Mesothelial cell of epicardium (in vitro differentiated cells): ENCODE measurements around the gene PRKCA. TPM values are rescaled to one million over a fixed set of nuclear protein-coding genes. Genes with fewer than 3 reads are reported as not detected.

ENCODE experiments used
- DNase-seq, 2 experiments: peaks; one replicate each; pipeline ENCODE4 v3.0.0; 2021; ENCODE audit warnings: low spot score in 2 of 2; ENCODE audit not compliant: unreplicated experiment in 2 of 2
- H3K27ac Mint-ChIP-seq: 2 replicates; pipeline ENCODE4 v1.8.0; 2021; ENCODE audit warnings: mixed read lengths
- H3K27me3 Mint-ChIP-seq: 2 replicates; pipeline ENCODE4 v1.8.0; 2021; ENCODE audit warnings: low read depth, mixed read lengths
- H3K36me3 Mint-ChIP-seq: 2 replicates; pipeline ENCODE4 v1.8.0; 2021; ENCODE audit warnings: mixed read lengths
- H3K4me1 Mint-ChIP-seq: 2 replicates; pipeline ENCODE4 v1.8.0; 2021; ENCODE audit warnings: mixed read lengths
- H3K4me3 Mint-ChIP-seq: 2 replicates; pipeline ENCODE4 v1.8.0; 2021; ENCODE audit warnings: mild to moderate bottlenecking, moderate library complexity, mixed read lengths
- H3K9me3 Mint-ChIP-seq: 2 replicates; pipeline ENCODE4 v1.8.0; 2021; ENCODE audit warnings: mixed read lengths
- CTCF ChIP-seq: fragments of 200-600 bp; sonication (generic); IDR thresholded peaks from one replicate; pipeline ENCODE4 v1.5.0; 2021; ENCODE audit warnings: antibody characterized with exemption; ENCODE audit not compliant: unreplicated experiment
- total RNA-seq: library from RNA; stranded (reverse); gene quantifications from 3 replicates; pipeline ENCODE4 v1.2.1, GENCODE V29; 2021

Gene PRKCA
- total RNA-seq, 1 donor from 2014 or later: 15.2 TPM

DNA sequence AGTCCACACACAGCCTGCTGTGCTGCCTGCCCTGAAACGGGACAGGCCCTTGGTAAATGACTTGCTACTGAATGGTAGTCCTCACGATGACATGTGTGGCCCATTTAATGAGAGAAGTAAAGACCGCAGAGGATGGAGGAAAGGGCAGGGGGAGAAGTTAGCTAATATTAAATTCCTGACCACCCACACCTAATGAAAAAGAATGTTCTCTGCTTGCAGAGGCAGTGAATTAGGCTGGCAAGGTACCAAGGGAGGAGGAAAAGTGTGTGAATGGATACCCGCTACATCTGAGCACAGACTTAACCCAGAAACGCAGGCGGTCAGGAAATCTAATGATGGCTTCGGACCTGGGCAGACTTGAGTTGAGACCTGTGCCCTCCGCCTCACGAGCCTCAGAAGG is 141.2 kb downstream of the PRKCA start:
- H3K36me3 Mint-ChIP-seq: no peaks in the 10 kb centered on the region
- H3K9me3 Mint-ChIP-seq: no peaks in the 10 kb centered on the region
- DNase-seq: no peak
- H3K4me3 Mint-ChIP-seq: no peak overlapping the region
- no peaks in the 10 kb centered on the region for H3K4me1 Mint-ChIP-seq
- TF ChIP-seq CTCF: no peak
- no peak overlapping the region for H3K27ac Mint-ChIP-seq
- H3K27me3 Mint-ChIP-seq: no peaks in the 10 kb centered on the region

- Mint-ChIP-seq H3K36me3 (no peaks in the 10 kb centered on the region), H3K27ac (no peak overlapping the region), H3K4me1 (no peaks in the 10 kb centered on the region), H3K4me3 (no peak overlapping the region), H3K9me3 (no peaks in the 10 kb centered on the region), H3K27me3 (no peaks in the 10 kb centered on the region)
- no peak for TF ChIP-seq CTCF
- no peak for DNase-seq
These were observed 141.6 kb downstream of the PRKCA start for GRCh38 chr17:66444031-66444430.

DNA sequence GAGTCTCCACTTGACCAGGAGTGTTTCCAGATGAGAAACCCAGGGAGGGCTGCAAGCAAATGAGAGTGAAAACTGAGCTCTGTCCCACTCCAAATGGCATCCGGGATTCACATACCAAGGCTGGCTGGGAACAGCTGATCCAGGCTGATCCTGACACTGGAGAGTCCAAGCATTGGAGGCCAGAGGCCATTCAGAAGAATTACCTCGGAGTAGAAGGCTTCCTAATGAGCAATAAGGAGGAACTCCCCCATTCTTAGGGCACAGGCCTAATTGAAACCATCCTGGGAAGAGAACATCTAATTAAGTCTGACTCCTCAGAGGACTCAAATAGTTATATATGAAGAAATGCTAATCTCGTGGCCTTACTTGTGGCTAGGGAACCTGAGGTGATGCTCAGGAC is 142.8 kb downstream of the PRKCA start:
- H3K27me3 Mint-ChIP-seq: no peaks in the 10 kb centered on the region
- no peaks in the 10 kb centered on the region for H3K4me1 Mint-ChIP-seq
- DNase-seq: no peak
- no peak overlapping the region for H3K4me3 Mint-ChIP-seq
- no peak for TF ChIP-seq CTCF
- no peak overlapping the region for H3K27ac Mint-ChIP-seq
- H3K9me3 Mint-ChIP-seq: no peaks in the 10 kb centered on the region
- H3K36me3 Mint-ChIP-seq: no peaks in the 10 kb centered on the region

- no peak for TF ChIP-seq CTCF
- Mint-ChIP-seq H3K27me3 (no peaks in the 10 kb centered on the region), H3K36me3 (no peaks in the 10 kb centered on the region), H3K27ac (no peak overlapping the region), H3K4me1 (peaks cover 4% of the 10 kb centered on the region), H3K4me3 (no peak overlapping the region), H3K9me3 (no peaks in the 10 kb centered on the region)
- no peak for DNase-seq
These were observed 144.0 kb downstream of the PRKCA start for GRCh38 chr17:66446419-66446818.

- no peak for DNase-seq
- TF ChIP-seq CTCF: no peak
- no peak overlapping the region for H3K27ac Mint-ChIP-seq
- H3K4me1 Mint-ChIP-seq: peaks cover 11% of the 10 kb centered on the region
- H3K27me3 Mint-ChIP-seq: no peaks in the 10 kb centered on the region
- H3K4me3 Mint-ChIP-seq: no peak overlapping the region
- H3K36me3 Mint-ChIP-seq: no peaks in the 10 kb centered on the region
- no peaks in the 10 kb centered on the region for H3K9me3 Mint-ChIP-seq
These were observed 144.7 kb downstream of the PRKCA start for GRCh38 chr17:66447159-66447558.

GRCh38 chr17:66448026-66448639 is 145.7 kb downstream of the PRKCA start:
- no peaks in the 10 kb centered on the region for H3K9me3 Mint-ChIP-seq
- no peak overlapping the region for H3K27ac Mint-ChIP-seq
- no peaks in the 10 kb centered on the region for H3K36me3 Mint-ChIP-seq
- H3K4me3 Mint-ChIP-seq: no peak overlapping the region
- no peaks in the 10 kb centered on the region for H3K27me3 Mint-ChIP-seq
- TF ChIP-seq CTCF: no peak
- peaks cover 14% of the 10 kb centered on the region for H3K4me1 Mint-ChIP-seq
- no peak for DNase-seq
